ENCODE measurements around the gene CDKN2B-AS1.

GRCh38 chr9:21974722-21975409 lies 19.7 kb upstream of the CDKN2B-AS1 start:
- no peak for TF ChIP-seq GATA2 (IDR thresholded peaks at IDR 0.05; ENCODE audit: low read depth, low read length)
- TF ChIP-seq GATA3 (IDR thresholded peaks at IDR 0.05; ENCODE audit: low read depth, low read length), result no peak
